Keratinocyte (primary cell): ENCODE results near the gene GYS1.

ENCODE experiments used
- EZH2 ChIP-seq: IDR thresholded peaks from one replicate; pipeline ENCODE4 v1.6.1; 2012; ENCODE audit warnings: inconsistent platforms, mild to moderate bottlenecking, low read length, moderate library complexity
- TF ChIP-seq, protein P1 (sequence below), 3 experiments: IDR thresholded peaks in 1 of 3; conservative IDR thresholded peaks in 1 of 3; optimal IDR thresholded peaks in 1 of 3; 2 replicates in 2 of 3; 3 replicates in 1 of 3; pipeline versions ENCODE3 to v1.5.1; 2011; ENCODE audit warnings: low read length in 3 of 3, mild to moderate bottlenecking in 3 of 3, moderate library complexity in 2 of 3, control low read depth in 1 of 3, inconsistent platforms in 1 of 3; ENCODE audit not compliant: insufficient read depth in 2 of 3; ENCODE audit errors: extremely low read depth in 1 of 3

DNA sequence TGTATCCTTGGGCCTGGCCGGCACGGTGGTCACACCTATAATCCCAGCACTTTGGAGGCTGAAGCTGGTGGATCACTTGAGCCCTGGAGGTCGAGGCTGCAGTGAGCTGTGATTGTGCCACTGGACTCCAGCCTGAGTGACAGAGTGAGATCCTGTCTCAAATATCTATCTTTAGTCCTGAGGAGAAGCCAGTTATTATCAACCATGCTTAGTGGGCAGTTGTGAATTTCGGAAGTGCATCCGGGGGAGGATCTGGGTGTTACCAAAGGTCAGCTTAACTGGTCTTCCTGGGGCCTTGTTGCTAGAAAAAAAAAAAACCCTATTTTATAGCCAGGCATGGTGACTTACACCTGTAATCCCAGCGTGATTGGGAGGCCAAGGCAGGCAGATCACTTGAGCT is 50.0 kb downstream of the GYS1 start:
- TF ChIP-seq, protein P1, sequence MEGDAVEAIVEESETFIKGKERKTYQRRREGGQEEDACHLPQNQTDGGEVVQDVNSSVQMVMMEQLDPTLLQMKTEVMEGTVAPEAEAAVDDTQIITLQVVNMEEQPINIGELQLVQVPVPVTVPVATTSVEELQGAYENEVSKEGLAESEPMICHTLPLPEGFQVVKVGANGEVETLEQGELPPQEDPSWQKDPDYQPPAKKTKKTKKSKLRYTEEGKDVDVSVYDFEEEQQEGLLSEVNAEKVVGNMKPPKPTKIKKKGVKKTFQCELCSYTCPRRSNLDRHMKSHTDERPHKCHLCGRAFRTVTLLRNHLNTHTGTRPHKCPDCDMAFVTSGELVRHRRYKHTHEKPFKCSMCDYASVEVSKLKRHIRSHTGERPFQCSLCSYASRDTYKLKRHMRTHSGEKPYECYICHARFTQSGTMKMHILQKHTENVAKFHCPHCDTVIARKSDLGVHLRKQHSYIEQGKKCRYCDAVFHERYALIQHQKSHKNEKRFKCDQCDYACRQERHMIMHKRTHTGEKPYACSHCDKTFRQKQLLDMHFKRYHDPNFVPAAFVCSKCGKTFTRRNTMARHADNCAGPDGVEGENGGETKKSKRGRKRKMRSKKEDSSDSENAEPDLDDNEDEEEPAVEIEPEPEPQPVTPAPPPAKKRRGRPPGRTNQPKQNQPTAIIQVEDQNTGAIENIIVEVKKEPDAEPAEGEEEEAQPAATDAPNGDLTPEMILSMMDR (optimal IDR thresholded peaks at IDR 0.05 in 1 of 3, IDR thresholded peaks at IDR 0.05 in 1 of 3, conservative IDR thresholded peaks at IDR 0.05 in 1 of 3; ENCODE audit: extremely low read depth in 1 of 3, insufficient read depth in 2 of 3, low read length in 3 of 3): no peak
- TF ChIP-seq EZH2: no peak
